ENCODE results near the gene ITGB1. TPM values are rescaled to one million over a fixed set of nuclear protein-coding genes. Genes with fewer than 3 reads are reported as not detected.
A peak's percentile ranks its signal among the peaks of the same experiment; 100 is the strongest.

Gene ITGB1
- total and polyA plus RNA-seq, 2 of the 8 experiments (the other 6 are each of a cell fraction or from before 2014, with no cell fraction given), result 82.7 to 321 TPM

GRCh38 chr10:32971536-32972091 lies 13.6 kb upstream of the ITGB1 start:
- FAIRE-seq (no peak), DNase-seq (ENCODE audit: low read depth in 1 of 2, low spot score in 2 of 2) (no peak)
- Histone ChIP-seq H3K4me1 (replicated peaks in 1 of 4; ENCODE audit: control insufficient read depth in 3 of 4, insufficient read depth in 4 of 4, low read length in 3 of 4) (peaks cover 4 to 11% (median 8%) of the 10 kb centered on the region in 4 experiments; a peak in 4 of 7 replicates), H2AK5ac (ENCODE audit: low read depth, low read length) (no peak overlapping the region), H3K56ac (replicated peaks; ENCODE audit: insufficient read length, low read depth, low read length) (no peak overlapping the region), H4K5ac (ENCODE audit: insufficient read length, low read depth, low read length) (no peak overlapping the region), H3K27ac (ENCODE audit: low read depth, low read length) (no peak overlapping the region), H4K20me1 (replicated peaks in 1 of 2; ENCODE audit: control insufficient read depth in 1 of 2, insufficient read depth in 2 of 2, low read length in 2 of 2) (no peaks in the 10 kb centered on the region), H3K79me2 (ENCODE audit: control insufficient read depth in 1 of 2, insufficient read depth in 2 of 2, low read length in 2 of 2) (no peaks in the 10 kb centered on the region), H3K23ac (ENCODE audit: insufficient read length) (no peak overlapping the region), H2AFZ (ENCODE audit: low read length) (no peak overlapping the region), H3K4ac (replicated peaks; ENCODE audit: insufficient read length, low read depth, low read length) (no peak overlapping the region), H3K36me3 (ENCODE audit: control insufficient read depth in 2 of 4, insufficient read depth in 4 of 4, low read length in 3 of 4) (no peaks in the 10 kb centered on the region), H3K27me3 (replicated peaks in 1 of 4; ENCODE audit: control insufficient read depth in 3 of 4, extremely low read depth in 1 of 4, insufficient read depth in 3 of 4, low read length in 3 of 4) (no peaks in the 10 kb centered on the region), H2BK12ac (ENCODE audit: low read depth, low read length) (no peak overlapping the region), H3K14ac (ENCODE audit: insufficient read length) (no peak overlapping the region), H3K4me2 (ENCODE audit: insufficient read depth in 1 of 2, low read depth in 2 of 2, low read length in 2 of 2) (0 out of 4 replicates have a peak overlapping the region, but pooled peaks of 1 of the 2 experiments have one; percentile 28), H4K91ac (replicated peaks; ENCODE audit: insufficient read length, low read length) (no peak overlapping the region), H2BK15ac (ENCODE audit: low read length) (no peak overlapping the region), H3K18ac (ENCODE audit: extremely low read depth, low read length) (no peak overlapping the region), H2BK120ac (replicated peaks; ENCODE audit: low read depth, low read length) (no peak overlapping the region), H3K4me3 (ENCODE audit: extremely low read depth in 1 of 4, insufficient read depth in 2 of 4, low read depth in 3 of 4, low read length in 4 of 4) (peak overlapping the region in 1 of 4 experiments; percentile 3; a peak in 1 of 8 replicates), H3K23me2 (ENCODE audit: low read depth, low read length) (no peaks in the 10 kb centered on the region), H3K9me3 (ENCODE audit: insufficient read depth in 2 of 2, low read depth in 1 of 2, low read length in 1 of 2) (no peaks in the 10 kb centered on the region), H3K79me1 (ENCODE audit: low read depth, low read length) (no peaks in the 10 kb centered on the region), H2BK20ac (ENCODE audit: low read length) (no peak overlapping the region), H3K9ac (replicated peaks in 1 of 4; ENCODE audit: extremely low read depth in 1 of 4, low read depth in 3 of 4, low read length in 3 of 4) (no peak overlapping the region), H2BK5ac (ENCODE audit: low read depth, low read length) (no peak overlapping the region), H4K8ac (ENCODE audit: extremely low read depth, insufficient read depth, low read length) (no peak overlapping the region)
- ChIA-PET POLR2A (ENCODE audit: partially characterized antibody) (interaction anchor here (0.6 to 2.5 kb wide), 6 partner anchors 9 to 33 kb away, joined by 3 to 7 read pairs (median 4); partner anchors contain the start of gene ITGB1), CTCF (ENCODE audit: partially characterized antibody) (interaction anchor here (0.6 to 1.3 kb wide), 3 partner anchors 38 to 1890 kb away, joined by 3 to 5 read pairs (median 3); no protein-coding TSS in a partner anchor)
- 43% methylated on average over 6 of the region's 6 CpGs; no CpG with 5 or more reads in 1 of the 2 experiments for WGBS, 2 experiments (ENCODE audit: extremely low coverage in 1 of 2, insufficient coverage in 1 of 2, insufficient read length in 1 of 2, insufficient replicate concordance in 2 of 2, low coverage in 1 of 2, low lambda C conversion rate in 2 of 2, missing lambda C conversion rate in 1 of 2)
- TF ChIP-seq CHD2 (IDR thresholded peaks at IDR 0.05; ENCODE audit: low read length) (no peak), ATF3 (IDR thresholded peaks at IDR 0.05; ENCODE audit: insufficient read depth, low read depth, low read length) (no peak), ZNF274 (IDR thresholded peaks at IDR 0.05; ENCODE audit: borderline replicate concordance, extremely low read depth, low read length) (no peak), ATF2 (IDR thresholded peaks at IDR 0.05; ENCODE audit: low read length) (no peak), POU5F1 (IDR thresholded peaks at IDR 0.05; ENCODE audit: low read depth, low read length) (no peak), BRCA1 (IDR thresholded peaks at IDR 0.05; ENCODE audit: low read depth, low read length) (no peak), TCF12 (IDR thresholded peaks at IDR 0.05; ENCODE audit: low read depth, low read length) (no peak), BCL11A (IDR thresholded peaks at IDR 0.05; ENCODE audit: low read depth in 2 of 2, low read length in 2 of 2) (no peak), ASH2L (IDR thresholded peaks at IDR 0.05; ENCODE audit: low read length) (no peak), SP4 (IDR thresholded peaks at IDR 0.05; ENCODE audit: low read length) (no peak), SIRT6 (IDR thresholded peaks at IDR 0.05; ENCODE audit: low read length) (no peak), KDM4A (IDR thresholded peaks at IDR 0.05; ENCODE audit: low read depth, low read length, severe bottlenecking) (no peak)

All from H1 (cell line).